Measurements from ENCODE around the gene INKA1.

INKA1 gene

DNA sequence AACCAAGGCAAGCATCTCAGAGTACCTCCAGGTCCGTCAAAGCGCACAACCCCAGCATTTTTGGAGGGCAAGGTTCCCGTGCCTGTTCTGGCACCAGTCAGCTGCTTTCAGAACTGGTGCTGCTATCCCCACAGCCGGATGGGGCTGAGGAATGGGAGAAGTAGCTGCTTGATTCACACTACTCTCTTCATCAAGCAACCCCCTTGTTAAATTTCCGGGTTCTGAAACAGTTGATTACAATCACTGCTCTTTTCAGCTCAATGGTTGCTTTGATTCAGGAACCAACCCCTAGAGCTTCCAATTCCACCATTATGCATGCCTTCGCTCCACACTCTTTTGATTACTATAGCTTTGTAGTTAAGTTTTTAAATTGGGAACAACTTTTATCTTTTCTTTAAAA is 23.0 kb downstream of the INKA1 start:
- Histone ChIP-seq H3K4me3 (ENCODE audit: low read depth in 1 of 2, low read length in 2 of 2) (no peak overlapping the region), H3K36me3 (ENCODE audit: control insufficient read depth in 1 of 2, insufficient read depth in 2 of 2, low read length in 2 of 2) (no peaks in the 10 kb centered on the region), H3K27me3 (ENCODE audit: low read depth, low read length) (no peaks in the 10 kb centered on the region), H3K9me3 (ENCODE audit: control insufficient read depth in 1 of 2, low read length in 2 of 2) (no peaks in the 10 kb centered on the region), H3K4me1 (ENCODE audit: control insufficient read depth in 1 of 2, insufficient read depth in 2 of 2, low read length in 2 of 2) (no peaks in the 10 kb centered on the region), H3K27ac (ENCODE audit: low read length) (no peak overlapping the region)

DNA sequence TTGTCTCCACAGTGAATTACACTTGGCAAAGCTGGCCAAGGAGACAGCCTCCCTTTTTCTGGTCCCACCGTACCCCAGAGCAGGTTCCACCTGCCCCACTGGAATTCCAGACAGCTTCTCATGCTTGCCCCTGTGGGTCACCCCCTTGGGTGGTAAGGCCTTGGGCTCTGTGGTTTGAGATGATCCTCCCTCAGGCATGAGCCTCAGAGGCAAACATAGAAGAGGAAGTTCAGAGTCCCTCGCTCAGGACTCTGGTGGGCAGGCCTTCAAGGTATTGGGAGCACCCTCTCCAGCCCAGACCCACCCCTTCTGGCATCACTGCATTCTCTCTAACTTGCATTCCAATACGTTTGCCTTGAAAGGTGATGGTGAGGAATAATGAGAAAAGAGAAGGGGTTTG is 28.3 kb downstream of the INKA1 start:
- Histone ChIP-seq H3K4me3 (ENCODE audit: low read depth in 1 of 2, low read length in 2 of 2) (no peak overlapping the region), H3K9me3 (ENCODE audit: control insufficient read depth in 1 of 2, low read length in 2 of 2) (no peaks in the 10 kb centered on the region), H3K4me1 (ENCODE audit: control insufficient read depth in 1 of 2, insufficient read depth in 2 of 2, low read length in 2 of 2) (no peaks in the 10 kb centered on the region), H3K27ac (ENCODE audit: low read length) (no peak overlapping the region), H3K27me3 (ENCODE audit: low read depth, low read length) (no peaks in the 10 kb centered on the region), H3K36me3 (ENCODE audit: control insufficient read depth in 1 of 2, insufficient read depth in 2 of 2, low read length in 2 of 2) (no peaks in the 10 kb centered on the region)

DNA sequence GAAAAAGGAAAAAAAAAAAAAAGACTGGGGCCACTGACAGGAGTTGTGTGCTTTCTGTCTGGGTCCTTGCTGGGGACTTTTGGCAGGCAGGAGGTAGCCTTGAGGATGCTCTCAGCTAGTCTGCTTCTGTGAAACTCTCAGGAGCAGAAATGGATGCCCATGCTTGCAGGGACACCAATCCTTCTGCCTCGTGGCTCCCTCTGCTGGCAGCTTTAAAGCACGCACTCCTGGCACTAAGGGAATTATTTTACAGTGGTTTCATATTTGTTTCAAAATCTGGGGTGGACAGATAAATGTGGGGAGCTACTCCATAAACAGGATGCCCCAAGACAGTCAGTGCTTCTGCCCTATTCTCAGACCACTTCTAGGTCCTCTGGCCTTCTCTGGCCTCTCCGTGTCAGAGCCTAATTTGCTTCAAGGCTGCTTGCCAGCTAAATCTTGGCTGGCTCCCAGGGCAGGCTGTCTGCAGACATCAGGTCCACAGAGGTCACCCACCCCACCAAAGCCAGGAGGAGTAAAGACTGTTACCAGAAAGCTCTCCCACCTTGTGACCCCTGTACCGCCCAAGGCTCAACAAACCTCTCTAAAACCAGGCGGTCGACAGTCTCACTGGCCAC is 36.2 kb downstream of the INKA1 start:
- Histone ChIP-seq H3K36me3 (ENCODE audit: control insufficient read depth in 1 of 2, insufficient read depth in 2 of 2, low read length in 2 of 2) (no peaks in the 10 kb centered on the region), H3K27me3 (ENCODE audit: low read depth, low read length) (no peaks in the 10 kb centered on the region), H3K9me3 (ENCODE audit: control insufficient read depth in 1 of 2, low read length in 2 of 2) (no peaks in the 10 kb centered on the region), H3K27ac (ENCODE audit: low read length) (no peak overlapping the region), H3K4me3 (ENCODE audit: low read depth in 1 of 2, low read length in 2 of 2) (no peak overlapping the region), H3K4me1 (ENCODE audit: control insufficient read depth in 1 of 2, insufficient read depth in 2 of 2, low read length in 2 of 2) (peaks cover 4 to 25% of the 10 kb centered on the region in 2 donors)

- no peaks in the 10 kb centered on the region for H3K27me3 ChIP-seq (ENCODE audit: low read depth, low read length)
- no peak overlapping the region for H3K27ac ChIP-seq (ENCODE audit: low read length)
- H3K9me3 ChIP-seq (ENCODE audit: control insufficient read depth in 1 of 2, low read length in 2 of 2) = no peaks in the 10 kb centered on the region
- no peak overlapping the region for H3K4me3 ChIP-seq (ENCODE audit: low read depth in 1 of 2, low read length in 2 of 2)
- no peaks in the 10 kb centered on the region for H3K36me3 ChIP-seq (ENCODE audit: control insufficient read depth in 1 of 2, insufficient read depth in 2 of 2, low read length in 2 of 2)
- H3K4me1 ChIP-seq (ENCODE audit: control insufficient read depth in 1 of 2, insufficient read depth in 2 of 2, low read length in 2 of 2) = peaks cover 4 to 25% of the 10 kb centered on the region in 2 donors
Measured at GRCh38 chr3:49840388-49840787, 37.3 kb downstream of the INKA1 start.

DNA sequence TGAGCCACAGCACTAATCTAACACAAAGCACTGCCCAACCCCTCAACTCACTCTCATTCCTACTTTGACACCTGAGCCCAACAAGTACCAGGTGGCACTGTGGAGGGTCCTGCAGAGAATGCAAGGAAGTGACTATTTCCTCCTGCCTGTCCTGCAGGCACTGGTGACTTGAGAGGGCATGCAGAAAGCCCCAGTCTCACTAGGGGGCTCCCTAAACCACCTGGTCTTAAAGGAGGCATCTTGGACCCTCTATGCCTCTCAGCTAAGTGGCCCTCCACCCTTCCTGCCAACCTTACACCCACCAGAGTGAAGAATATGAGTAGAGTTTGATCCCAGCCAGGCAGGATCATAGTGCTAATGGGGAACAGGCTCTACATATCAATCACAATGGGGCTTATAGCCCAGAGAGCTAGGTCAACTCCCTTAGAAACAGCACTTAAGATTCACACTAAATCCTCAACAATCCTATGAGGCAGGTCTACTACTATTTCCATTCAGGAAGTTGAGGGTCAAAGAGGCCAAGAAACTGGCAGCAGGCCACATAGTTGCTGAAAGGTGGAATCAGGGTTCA is 38.1 kb downstream of the INKA1 start:
- Histone ChIP-seq H3K27ac (ENCODE audit: low read length) (no peak overlapping the region), H3K27me3 (ENCODE audit: low read depth, low read length) (no peaks in the 10 kb centered on the region), H3K9me3 (ENCODE audit: control insufficient read depth in 1 of 2, low read length in 2 of 2) (no peaks in the 10 kb centered on the region), H3K36me3 (ENCODE audit: control insufficient read depth in 1 of 2, insufficient read depth in 2 of 2, low read length in 2 of 2) (no peaks in the 10 kb centered on the region), H3K4me1 (ENCODE audit: control insufficient read depth in 1 of 2, insufficient read depth in 2 of 2, low read length in 2 of 2) (peaks cover 4 to 25% of the 10 kb centered on the region in 2 donors), H3K4me3 (ENCODE audit: low read depth in 1 of 2, low read length in 2 of 2) (no peak overlapping the region)

GRCh38 chr3:49841806-49842205 is 38.7 kb downstream of the INKA1 start:
- Histone ChIP-seq H3K27me3 (ENCODE audit: low read depth, low read length) (no peaks in the 10 kb centered on the region), H3K36me3 (ENCODE audit: control insufficient read depth in 1 of 2, insufficient read depth in 2 of 2, low read length in 2 of 2) (no peaks in the 10 kb centered on the region), H3K4me3 (ENCODE audit: low read depth in 1 of 2, low read length in 2 of 2) (no peak overlapping the region), H3K4me1 (ENCODE audit: control insufficient read depth in 1 of 2, insufficient read depth in 2 of 2, low read length in 2 of 2) (peaks cover 4 to 25% of the 10 kb centered on the region in 2 donors), H3K9me3 (ENCODE audit: control insufficient read depth in 1 of 2, low read length in 2 of 2) (no peaks in the 10 kb centered on the region), H3K27ac (ENCODE audit: low read length) (no peak overlapping the region)

- no peaks in the 10 kb centered on the region for H3K9me3 ChIP-seq (ENCODE audit: control insufficient read depth in 1 of 2, low read length in 2 of 2)
- no peaks in the 10 kb centered on the region for H3K27me3 ChIP-seq (ENCODE audit: low read depth, low read length)
- H3K27ac ChIP-seq (ENCODE audit: low read length) = no peak overlapping the region
- peaks cover 4 to 25% of the 10 kb centered on the region in 2 donors for H3K4me1 ChIP-seq (ENCODE audit: control insufficient read depth in 1 of 2, insufficient read depth in 2 of 2, low read length in 2 of 2)
- H3K36me3 ChIP-seq (ENCODE audit: control insufficient read depth in 1 of 2, insufficient read depth in 2 of 2, low read length in 2 of 2) = no peaks in the 10 kb centered on the region
- no peak overlapping the region for H3K4me3 ChIP-seq (ENCODE audit: low read depth in 1 of 2, low read length in 2 of 2)
Measured at GRCh38 chr3:49842843-49843517, 39.9 kb downstream of the INKA1 start.

DNA sequence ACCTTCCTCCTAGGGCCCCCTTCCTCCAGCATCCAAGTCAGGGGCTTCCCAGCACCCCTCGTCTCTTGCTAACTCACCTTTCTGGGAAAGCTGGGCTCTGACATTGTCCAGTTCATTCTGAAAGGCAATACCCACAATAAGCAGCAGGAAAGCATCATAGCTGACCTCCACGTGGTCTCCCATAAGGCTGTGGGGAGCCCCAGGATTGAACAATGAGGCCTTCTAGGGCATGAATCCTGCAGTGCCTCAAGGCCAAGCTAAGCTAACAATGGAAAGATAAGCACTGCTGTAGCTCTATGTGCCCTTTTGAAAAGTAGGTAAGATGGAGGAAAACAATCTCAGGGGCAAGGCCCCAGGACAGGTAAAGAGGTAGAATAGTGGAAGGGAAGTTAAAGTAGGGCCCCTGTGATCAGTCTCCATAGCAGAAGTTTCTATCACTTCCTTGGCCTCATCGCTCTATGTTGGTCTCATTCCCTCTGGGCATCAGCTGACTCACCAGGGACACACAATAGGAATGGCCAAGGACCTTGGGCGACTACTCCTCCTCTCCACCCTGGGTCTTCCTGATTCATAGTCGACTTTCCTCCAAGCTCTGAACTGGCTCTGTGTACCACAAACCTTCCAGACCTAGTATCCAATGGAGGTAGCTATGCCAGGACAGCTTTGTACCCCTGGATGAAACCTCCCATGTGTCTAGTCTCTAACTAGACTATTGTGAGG is 41.6 kb downstream of the INKA1 start:
- no peaks in the 10 kb centered on the region for H3K36me3 ChIP-seq (ENCODE audit: control insufficient read depth in 1 of 2, insufficient read depth in 2 of 2, low read length in 2 of 2)
- no peaks in the 10 kb centered on the region for H3K27me3 ChIP-seq (ENCODE audit: low read depth, low read length)
- no peaks in the 10 kb centered on the region for H3K9me3 ChIP-seq (ENCODE audit: control insufficient read depth in 1 of 2, low read length in 2 of 2)
- H3K27ac ChIP-seq (ENCODE audit: low read length) = no peak overlapping the region
- no peak overlapping the region for H3K4me3 ChIP-seq (ENCODE audit: low read depth in 1 of 2, low read length in 2 of 2)
- H3K4me1 ChIP-seq (ENCODE audit: control insufficient read depth in 1 of 2, insufficient read depth in 2 of 2, low read length in 2 of 2) = peaks cover 3 to 17% of the 10 kb centered on the region in 2 donors

- H3K27me3 ChIP-seq (ENCODE audit: low read depth, low read length) = no peaks in the 10 kb centered on the region
- H3K36me3 ChIP-seq (ENCODE audit: control insufficient read depth in 1 of 2, insufficient read depth in 2 of 2, low read length in 2 of 2) = no peaks in the 10 kb centered on the region
- H3K4me3 ChIP-seq (ENCODE audit: low read depth in 1 of 2, low read length in 2 of 2) = no peak overlapping the region
- no peak overlapping the region for H3K27ac ChIP-seq (ENCODE audit: low read length)
- peaks cover 0 to 6% of the 10 kb centered on the region in 2 donors for H3K4me1 ChIP-seq (ENCODE audit: control insufficient read depth in 1 of 2, insufficient read depth in 2 of 2, low read length in 2 of 2)
- no peaks in the 10 kb centered on the region for H3K9me3 ChIP-seq (ENCODE audit: control insufficient read depth in 1 of 2, low read length in 2 of 2)
Measured at GRCh38 chr3:49845694-49846093, 42.6 kb downstream of the INKA1 start.

Measured in muscle layer of duodenum (tissue), 2 donors.